Measurements from ENCODE around the gene ZNF362. TPM values are rescaled to one million over a fixed set of nuclear protein-coding genes. Genes with fewer than 3 reads are reported as not detected.

ZNF362 gene
- polyA plus RNA-seq, 10 donors: 27.6 to 40.1 (median 31.9) TPM

- DNase-seq: no peak
These were observed 68.6 kb downstream of the ZNF362 start for GRCh38 chr1:33324677-33325575.

GRCh38 chr1:33326785-33327184 lies 70.5 kb downstream of the ZNF362 start:
- DNase-seq: no peak

DNA sequence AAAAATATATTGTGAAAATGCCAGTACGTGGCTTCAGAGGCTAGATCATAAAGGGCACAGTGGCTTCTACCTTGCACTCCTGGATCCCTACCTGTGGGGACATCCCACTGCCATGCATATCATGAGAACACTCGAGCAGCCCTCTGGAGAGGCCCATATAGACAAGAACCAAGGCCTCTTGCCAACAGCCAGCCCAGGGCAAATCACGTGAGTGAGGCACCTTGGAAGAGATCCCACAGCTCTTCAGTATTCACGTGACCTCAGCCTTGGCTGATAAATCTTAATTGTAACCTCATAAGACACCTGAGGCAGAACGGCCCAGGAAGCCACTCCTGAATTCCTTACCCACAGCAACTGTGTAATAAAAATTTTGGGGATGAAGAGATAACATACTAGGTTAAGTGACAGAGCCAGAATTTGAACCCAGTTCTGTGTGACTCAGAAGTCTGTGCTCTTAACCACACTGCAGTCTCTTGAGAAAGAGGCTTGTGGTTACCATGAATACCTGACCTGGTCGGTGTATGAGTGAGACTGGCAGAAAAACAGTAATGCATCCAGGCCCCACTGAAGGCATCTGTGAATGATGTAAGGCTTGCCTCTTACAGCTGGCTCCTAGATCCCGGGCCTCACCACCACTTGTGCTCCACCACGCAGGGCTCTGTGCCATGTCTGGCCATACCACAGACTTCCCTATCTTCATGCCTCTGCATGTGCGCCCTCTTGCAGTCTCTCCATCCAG lies 71.5 kb downstream of the ZNF362 start:
- DNase-seq: peak in 1 of 3 donors; percentile 76

DNA sequence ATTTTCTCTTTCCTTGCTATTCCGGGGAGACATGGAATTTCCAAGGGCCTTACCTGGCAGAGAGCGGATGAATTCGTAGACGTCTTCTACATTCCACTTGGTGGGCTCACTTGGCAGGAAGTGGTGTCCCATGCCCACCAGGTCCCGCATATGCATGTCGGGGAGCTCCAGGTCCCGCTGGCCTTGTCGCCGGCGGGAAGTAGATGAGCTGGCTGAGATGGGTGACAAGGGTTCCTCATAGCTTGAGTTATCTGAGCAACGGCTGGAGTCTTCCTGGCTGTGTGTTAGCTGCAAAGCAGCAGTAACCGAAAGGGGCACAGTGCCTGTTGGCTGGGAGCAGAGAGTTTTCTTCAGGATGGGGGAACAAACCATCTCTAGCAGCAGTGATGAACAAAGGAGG lies 72.5 kb downstream of the ZNF362 start:
- no peak for DNase-seq

- no peak for DNase-seq
These were observed 73.5 kb downstream of the ZNF362 start for GRCh38 chr1:33329600-33330305.

DNA sequence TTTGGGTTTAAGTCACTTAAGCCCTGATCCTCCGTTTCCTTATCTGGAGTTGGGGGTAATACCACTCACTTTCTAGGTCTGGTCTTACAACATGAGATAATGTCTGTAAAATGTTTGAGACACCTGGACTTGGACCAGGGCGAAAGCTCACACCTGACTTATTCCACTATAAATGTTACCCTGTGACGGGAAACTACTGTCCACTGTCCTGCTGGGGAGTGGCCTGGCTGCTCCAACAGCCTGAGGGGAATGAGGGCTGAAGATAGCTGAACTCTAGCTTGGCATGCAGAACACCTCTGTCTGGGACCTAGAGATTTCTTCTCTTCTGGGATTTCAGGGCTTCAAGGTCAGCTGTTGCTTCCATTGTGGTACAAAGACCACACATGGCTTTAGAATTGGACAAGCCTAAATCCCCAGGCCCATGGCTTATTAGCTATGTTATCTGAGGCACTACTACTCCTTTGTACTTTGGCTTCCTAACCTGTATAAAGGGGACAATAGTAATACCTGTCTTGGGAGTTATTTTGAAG lies 74.1 kb downstream of the ZNF362 start:
- DNase-seq: no peak

GRCh38 chr1:33330906-33331305 lies 74.6 kb downstream of the ZNF362 start:
- DNase-seq: no peak

GRCh38 chr1:33331444-33332356 lies 75.4 kb downstream of the ZNF362 start:
- DNase-seq: no peak

DNA sequence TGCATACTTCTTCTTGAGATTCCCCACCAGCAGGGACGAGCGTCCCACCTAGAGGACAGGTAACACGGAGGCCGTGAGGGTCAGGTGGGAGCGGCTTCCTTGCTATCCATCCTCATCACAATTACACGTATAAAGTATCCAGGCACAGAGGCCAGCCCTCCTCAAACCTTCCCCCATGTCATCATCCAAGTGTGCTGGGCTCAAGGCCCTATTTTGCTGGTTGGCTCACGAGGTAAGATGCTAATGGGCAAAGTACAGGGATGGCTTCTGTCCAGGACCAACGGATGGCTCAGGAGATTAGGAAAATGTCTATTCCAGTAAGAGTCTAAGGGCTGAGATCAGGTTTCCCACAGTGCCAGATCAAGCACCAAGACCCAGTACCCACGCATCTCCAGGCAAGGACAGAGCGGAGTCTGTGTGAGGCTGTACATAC lies 76.1 kb downstream of the ZNF362 start:
- no peak for DNase-seq

DNA sequence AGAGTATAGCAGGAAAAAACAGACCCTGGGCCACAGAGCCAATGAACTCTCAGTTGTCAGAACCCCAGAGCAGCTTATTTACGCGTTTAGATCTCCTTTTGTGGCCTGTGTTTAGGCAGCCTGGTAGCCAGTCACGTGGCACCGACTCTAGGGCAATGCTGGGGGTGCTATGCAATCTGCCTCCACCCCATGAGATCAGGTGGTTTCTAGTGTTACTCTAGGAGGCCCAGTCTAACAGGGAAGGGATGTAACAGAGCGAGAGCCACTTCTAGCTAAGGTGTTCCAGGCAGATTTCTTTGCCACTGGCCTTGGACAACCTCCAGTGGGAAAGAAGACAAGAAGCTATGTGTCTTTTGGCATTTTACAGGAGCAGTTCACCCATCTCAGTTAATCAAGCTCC lies 76.6 kb downstream of the ZNF362 start:
- no peak for DNase-seq

DNA sequence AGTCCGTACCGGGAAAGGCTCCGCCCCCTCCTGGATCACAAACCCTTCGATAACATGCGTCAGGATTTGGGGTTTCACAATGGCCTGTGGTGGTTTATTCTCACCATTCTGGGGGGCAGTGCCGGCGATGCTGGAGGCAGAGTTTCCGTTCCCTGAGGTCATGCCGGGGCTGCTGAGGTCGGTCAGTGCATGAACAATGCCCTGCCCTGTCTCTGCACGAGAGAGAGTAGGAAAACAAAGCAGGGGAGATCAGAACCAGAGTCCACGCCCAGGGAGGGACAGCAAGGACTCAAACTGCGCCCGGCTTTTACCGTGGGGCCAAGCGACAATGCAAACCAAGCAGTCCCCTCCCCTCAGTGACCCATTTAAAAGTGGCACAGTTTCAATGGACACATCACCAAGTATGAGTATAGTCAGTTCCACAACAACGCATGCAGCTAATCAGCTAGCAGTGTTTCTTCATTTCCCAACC lies 77.8 kb downstream of the ZNF362 start:
- no peak for DNase-seq

DNA sequence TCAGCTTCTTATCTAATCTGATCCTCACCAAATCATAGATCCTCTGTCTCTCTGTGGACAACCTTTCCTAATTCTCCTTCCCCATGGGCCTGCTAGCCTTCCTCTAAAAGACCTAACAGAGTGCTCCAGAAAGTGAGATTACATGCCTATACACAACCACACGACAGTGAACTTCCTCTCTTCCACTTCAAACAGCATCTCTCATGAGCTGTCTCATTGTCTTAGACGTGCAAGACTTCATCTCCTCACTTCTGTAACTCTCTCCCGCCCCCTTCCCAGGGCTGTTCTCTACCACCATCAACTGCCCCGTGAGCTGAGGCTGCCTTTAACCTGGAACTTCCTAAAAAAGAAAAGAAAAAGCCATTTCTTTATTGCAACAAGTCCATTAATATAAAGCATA lies 78.7 kb downstream of the ZNF362 start:
- no peak for DNase-seq

DNA sequence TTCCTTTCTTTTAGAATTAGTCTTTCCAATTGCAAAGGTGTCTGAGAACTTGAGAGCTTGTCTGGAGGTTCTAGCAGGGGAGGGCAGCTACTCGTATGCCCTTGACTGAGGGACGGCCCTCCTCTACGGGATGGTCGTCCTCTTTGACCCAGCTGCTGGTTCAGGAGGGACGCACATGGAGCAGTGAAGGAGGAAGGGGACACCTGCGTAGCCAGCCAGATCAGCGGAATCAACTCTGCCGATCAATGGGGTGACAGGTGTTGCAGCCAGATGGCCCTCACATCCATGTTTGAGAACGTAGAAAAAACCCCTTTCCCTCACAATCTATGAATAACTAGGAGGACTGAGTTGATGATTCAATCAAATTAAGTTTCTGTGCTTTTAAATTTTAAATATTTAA lies 80.3 kb downstream of the ZNF362 start:
- DNase-seq: no peak

DNA sequence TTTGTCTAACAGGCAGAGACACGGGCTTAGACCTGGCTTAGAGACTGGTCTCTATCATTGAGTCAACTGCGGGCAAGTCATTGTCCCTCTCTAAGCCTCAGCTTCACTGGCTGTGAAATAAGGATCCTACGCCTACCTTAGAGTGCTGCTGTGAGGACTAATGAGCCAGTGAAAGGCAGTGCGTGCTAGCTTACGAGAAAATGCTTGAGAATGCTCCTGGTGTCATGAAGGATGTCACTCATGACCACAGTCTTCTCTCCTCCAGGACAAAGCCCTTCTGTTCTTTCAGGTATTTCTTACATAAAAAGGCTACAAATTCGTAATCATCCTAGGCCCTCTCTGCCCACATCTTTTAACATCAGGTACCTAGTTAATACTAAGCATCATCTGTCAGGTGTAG lies 81.1 kb downstream of the ZNF362 start:
- DNase-seq: no peak

DNA sequence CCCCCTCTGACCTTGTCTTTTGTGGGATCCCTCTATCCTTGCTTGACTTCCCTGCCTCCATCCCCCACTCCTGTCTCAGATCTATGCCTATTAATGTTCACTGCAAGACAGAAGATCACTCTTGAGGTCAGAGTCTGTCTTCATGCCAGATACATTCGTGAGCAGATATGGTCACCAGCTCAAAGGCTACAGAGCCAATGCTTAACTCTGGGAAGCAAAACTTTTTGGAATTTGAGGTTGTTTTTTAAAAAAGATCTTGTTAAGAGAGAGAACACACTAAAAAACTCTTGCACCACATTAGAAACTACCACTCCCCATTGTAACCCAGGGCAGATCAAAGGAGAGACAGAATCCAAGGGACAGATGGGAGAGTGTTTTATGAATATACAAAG lies 81.8 kb downstream of the ZNF362 start:
- peak in 1 of 3 donors; percentile 44 for DNase-seq

- DNase-seq: peak; percentile 46 to 72 (median 46)
These were observed 82.3 kb downstream of the ZNF362 start for GRCh38 chr1:33338440-33339211.

GRCh38 chr1:33339413-33339812 lies 83.1 kb downstream of the ZNF362 start:
- DNase-seq: no peak

DNA sequence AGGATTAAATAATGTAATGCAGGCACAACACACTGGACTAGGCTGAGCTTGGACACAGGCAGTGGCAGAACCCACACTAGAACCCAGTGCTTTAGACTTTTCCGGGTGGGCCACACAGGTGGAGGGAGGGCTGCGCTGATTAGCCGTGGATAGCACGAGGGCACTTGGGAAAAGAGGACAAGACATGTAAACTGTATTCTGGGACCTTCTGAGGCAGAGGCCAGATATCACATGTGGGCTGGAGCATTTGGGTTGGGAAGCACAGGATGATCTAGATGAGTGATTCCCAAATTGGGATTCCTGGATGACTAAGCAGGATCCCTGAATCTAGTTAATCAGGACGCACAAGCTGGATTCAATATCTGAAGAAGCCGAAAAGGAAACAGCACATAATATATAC lies 84.9 kb downstream of the ZNF362 start:
- no peak for DNase-seq

DNA sequence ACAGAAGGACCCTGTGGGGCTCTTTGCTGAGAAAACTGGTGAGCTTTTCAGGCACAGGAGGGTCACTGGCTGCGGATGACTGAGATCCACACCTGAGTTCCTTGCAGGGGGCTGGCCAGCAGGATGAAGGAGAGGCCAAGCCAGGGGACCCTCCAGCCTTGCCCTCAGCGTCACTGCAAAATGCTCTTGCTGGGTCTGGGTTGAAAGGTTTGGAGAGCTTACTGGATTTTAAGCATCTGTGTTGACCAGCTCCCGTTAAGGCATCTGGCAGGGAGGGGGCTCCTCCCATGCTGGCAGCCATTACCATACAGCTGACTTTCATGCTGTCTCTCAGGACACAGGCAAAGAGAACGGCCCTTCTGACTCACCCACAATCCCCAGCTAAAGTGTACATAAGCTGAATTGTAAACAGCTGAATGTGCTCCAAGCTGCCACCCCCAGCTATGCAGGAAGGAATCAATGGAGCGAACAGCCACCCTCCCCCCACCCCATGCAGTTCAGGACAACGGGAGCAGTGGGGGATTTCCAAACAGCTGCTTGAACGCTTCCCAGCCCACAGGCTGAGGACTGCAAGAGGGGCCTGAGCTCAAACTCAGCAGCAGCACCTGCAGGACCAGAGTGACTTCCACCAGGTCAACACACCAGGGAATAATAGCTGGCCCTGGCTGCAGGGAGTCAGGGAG lies 85.9 kb downstream of the ZNF362 start:
- DNase-seq: peak; percentile 83 to 94 (median 90)
